Activated CD8-positive, alpha-beta memory T cell treated with anti-CD3 and anti-CD28 coated beads for 48 hours (primary cell): Measurements from ENCODE around the gene ITM2B.
"Not testable (repeated sequence)": the region's sequence is repeated elsewhere in the genome, so short reads cannot be mapped to it uniquely, and the experiment has no call there.

ENCODE experiments used
- DNase-seq, 3 experiments: peaks; one replicate each; pipeline ENCODE4 v3.0.0-alpha.2; 2020; ENCODE audit warnings: low read depth in 2 of 3, low spot score in 2 of 3

The ITM2B gene

GRCh38 chr13:48233046-48233888 is at the start of gene ITM2B:
TSS of gene ITM2B (plus strand) at chr13:48233206. CDS start at chr13:48233361, 155 bp downstream.
- DNase-seq = peak; percentile 37 to 46 (median 40)

- no peak for DNase-seq
Observed at GRCh38 chr13:48184260-48184659, 48.7 kb upstream of the ITM2B start.

DNA sequence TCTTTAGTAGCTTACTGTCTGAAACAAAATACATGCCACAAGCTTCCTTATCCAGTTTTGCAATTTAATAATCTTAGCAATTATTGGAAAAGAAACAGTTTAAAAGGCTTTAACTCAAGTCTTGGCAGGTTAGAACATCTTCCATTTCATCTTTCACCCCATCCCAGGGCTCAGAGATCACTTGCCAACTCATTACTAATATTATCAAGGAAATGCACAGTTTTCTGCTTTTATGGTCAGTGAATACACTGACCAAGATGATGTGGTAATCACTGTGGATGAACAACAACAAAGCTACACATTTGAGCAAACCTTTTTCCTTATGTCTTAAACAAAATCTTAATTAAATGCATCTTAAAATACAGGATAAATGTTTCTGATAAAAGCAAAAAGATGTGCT is 48.0 kb upstream of the ITM2B start:
- no peak for DNase-seq

- no peak for DNase-seq
Observed at GRCh38 chr13:48186722-48187121, 46.3 kb upstream of the ITM2B start.

DNA sequence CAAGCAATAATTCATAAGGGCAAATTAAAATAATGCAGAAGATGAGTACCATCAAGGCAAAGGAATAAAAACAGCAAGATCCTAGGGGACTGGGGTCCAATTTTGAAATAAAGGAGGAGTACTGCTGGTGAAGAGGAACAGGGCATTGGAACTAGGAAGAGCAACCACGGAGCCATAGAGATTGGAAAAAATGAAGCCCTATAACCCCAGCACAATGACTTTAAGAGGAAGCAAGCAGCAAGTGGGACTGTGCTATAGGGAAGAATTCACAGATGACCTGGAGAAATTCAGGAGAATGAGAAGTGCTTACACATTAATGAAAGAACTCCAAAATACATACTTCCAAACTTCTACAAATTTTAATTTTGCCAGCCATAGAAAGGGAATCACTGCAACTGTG is 44.9 kb upstream of the ITM2B start:
- no peak for DNase-seq

GRCh38 chr13:48188601-48189000 is 44.4 kb upstream of the ITM2B start:
- no peak for DNase-seq

DNA sequence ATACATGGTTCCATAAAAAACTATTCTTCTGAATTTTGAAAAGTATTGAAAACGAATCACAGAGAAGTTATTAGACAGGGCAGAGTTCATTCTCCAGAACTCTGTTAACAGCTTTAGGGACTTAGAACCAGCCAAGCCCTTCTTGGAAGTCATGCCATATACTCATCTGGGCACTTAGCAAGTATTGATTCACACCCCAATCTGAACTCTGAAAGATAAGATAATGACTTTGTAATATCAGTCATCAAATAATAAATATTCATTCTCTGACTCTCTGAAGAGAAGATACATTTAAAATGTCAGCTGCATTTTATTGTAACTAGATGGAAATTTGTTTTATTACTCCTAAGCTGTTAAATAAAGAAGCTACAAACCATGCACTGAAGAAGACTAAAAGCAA is 43.8 kb upstream of the ITM2B start:
- DNase-seq = no peak

DNA sequence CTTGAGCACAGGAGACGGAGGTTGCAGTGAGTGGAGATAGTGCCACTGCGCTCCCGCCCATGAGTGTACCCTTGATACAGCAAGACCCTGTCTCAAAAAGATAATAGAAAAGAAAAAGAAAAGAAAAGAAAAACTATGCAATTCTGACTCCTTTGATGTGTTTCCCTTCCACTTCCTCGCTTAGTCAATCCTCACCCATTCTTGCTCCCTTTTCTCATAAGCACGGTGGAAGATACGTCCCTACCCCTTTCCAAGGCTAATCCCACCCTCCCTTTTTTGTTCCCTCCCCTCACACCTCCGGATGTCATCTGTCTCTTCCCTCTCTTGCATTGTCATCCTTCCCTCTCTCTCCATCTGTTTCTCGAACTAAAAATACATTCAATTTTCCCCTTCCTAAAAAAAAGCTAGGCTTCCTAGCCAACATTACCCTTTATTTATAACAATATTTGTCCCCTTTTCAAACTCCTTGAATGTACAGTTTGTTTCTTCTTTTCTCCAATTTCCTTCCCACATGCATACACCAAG is 40.5 kb upstream of the ITM2B start:
- no peak for DNase-seq

- no peak for DNase-seq
Observed at GRCh38 chr13:48194379-48194754, 38.6 kb upstream of the ITM2B start.

DNA sequence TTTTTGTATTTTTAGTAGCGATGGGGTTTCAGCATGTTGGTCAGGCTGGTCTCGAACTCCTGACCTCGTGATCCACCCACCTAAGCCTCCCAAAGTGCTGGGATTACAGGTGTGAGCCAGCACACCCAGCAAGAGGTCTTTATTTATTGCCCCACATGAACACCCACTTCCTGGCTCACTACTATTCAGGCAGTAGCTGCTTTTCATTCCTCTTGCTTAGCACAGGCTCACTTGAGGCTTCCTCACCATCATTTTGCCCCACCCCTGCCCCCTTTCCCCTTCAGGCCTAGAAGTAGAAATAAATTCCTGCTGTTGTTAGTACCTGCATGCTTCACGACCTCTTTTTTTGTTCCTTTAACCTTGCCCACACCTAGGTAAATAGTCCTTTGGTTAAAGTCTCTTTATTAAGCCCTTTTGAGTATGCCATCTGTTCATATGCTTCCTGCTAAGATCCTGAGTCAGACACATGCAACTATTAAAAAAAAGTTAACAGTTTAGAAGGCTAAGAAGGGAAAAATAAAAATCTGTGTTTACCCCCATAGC is 33.5 kb upstream of the ITM2B start:
- DNase-seq = no peak

GRCh38 chr13:48201044-48201443 is 32.0 kb upstream of the ITM2B start:
- no peak for DNase-seq

GRCh38 chr13:48207207-48207606 is 25.8 kb upstream of the ITM2B start:
- not testable (repeated sequence) for DNase-seq

DNA sequence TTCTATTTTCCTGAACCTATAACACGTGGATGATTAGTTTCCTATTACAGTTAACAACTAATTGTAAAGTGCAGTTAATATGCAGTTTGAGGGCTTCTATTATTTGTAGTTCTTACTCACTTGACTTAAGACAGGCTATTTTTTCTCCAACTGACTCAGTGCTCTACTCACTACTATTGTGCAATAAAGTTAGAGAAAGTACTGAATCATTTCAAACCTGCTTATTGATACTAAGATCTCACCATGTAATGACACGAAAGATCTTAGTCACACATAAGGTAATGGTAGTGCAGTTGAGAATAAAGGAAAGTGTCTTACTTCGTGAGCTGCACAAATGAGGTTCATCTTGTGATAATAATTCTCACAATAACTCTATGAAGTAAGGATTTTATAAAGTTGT is 22.8 kb upstream of the ITM2B start:
- no peak for DNase-seq

- DNase-seq = no peak
Observed at GRCh38 chr13:48214519-48215121, 18.4 kb upstream of the ITM2B start.

DNA sequence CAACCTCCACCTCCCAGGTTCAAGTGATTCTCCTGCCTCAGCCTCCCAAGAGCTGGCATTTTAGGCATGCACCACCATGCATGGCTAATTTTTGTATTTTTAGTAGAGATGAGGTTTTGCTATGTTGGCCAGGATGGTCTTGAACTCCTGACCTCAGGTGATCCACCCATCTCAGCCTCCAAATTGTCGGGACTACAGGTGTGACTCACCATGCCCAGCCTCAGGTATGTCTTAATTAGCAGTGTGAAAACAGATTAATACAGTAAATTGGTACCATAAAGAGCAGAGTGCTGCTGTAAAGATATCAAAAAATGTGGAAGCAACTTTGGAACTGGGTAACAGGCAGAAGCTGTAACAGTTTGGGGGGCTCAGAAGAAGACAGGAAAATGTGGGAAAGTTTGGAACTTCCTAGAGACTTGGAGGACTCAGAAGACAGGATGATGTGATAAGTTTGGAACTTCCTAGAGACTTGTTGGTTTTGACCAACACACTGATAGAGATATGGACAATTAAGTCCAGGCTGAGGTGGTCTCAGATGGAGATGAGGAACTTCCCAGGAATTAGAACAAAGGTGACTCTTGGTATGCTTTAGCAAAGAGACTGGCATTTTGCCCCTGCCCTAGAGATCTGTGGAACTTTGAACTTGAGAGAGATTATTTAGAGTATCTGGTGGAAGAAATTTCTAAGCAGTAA is 17.3 kb upstream of the ITM2B start:
- DNase-seq = not testable (repeated sequence)

GRCh38 chr13:48216204-48216711 is 16.7 kb upstream of the ITM2B start:
- DNase-seq = no peak

- DNase-seq = no peak
Observed at GRCh38 chr13:48220592-48220980, 12.4 kb upstream of the ITM2B start.

DNA sequence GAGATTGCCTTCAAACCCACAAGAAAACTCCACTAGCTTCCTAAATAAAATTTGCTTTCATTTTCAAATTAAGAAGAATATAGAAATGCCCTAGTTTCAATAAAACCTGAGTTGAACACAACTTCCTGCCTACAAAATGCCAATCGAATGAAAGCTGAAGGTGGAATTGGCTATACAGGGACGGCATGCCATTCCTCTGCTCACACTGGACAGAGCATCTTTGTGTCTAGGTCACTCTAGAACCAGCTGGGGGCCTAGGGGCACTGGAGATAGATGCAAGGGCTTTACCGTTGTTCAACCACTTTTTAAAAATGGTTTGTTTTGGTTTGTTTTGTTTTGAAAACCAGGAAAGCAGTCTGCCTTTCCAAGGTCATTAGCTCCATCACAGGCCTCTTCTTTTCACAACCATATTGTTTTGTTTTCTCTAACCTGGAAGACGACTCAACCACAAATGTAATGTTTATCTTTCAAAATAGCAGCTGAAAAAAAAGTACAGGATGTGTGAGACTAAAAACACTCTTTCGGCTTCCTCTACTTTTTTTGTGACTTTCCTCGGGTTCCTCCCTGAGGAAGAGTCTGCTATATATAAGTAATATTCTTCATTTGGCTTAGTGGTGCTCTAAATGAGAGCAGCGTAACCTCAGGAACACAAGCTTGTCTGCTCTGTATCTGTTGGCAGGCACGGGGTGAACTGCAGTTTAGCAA is 11.9 kb upstream of the ITM2B start:
- no peak for DNase-seq

DNA sequence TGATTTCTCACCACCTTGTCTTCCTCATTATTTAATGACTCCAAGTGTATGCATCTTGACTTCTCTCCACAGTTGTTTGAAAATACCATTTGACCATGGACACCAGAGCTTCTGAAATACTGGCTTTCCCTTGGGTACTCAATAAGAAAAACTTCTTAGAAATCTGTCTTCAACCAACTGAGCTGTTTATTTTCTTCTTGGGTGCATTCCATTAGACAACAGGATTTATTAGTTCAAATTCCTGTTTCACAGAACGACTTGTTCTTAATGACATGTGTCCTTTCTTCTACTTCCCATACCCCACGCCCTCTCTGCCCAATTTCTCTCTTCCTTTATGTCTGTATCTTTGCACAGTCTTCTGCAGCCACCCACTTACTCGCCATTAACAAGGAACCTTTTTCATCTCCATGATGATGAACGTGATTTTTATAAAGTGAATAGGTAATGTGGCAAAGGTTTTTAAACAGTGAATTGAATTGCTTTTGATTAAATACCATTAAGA is 11.3 kb upstream of the ITM2B start:
- no peak for DNase-seq
